Activated naive CD4-positive, alpha-beta T cell (primary cell): ENCODE measurements around the gene MAT2A.
A peak's percentile ranks its signal among the peaks of the same experiment; 100 is the strongest.
"Not testable (repeated sequence)": the region's sequence is repeated elsewhere in the genome, so short reads cannot be mapped to it uniquely, and the experiment has no call there.

Experiments
- DNase-seq, 4 experiments: peaks; one replicate each; lab custom pipeline; 2025; lab: John Stamatoyannopoulos, UW

Gene MAT2A

DNA sequence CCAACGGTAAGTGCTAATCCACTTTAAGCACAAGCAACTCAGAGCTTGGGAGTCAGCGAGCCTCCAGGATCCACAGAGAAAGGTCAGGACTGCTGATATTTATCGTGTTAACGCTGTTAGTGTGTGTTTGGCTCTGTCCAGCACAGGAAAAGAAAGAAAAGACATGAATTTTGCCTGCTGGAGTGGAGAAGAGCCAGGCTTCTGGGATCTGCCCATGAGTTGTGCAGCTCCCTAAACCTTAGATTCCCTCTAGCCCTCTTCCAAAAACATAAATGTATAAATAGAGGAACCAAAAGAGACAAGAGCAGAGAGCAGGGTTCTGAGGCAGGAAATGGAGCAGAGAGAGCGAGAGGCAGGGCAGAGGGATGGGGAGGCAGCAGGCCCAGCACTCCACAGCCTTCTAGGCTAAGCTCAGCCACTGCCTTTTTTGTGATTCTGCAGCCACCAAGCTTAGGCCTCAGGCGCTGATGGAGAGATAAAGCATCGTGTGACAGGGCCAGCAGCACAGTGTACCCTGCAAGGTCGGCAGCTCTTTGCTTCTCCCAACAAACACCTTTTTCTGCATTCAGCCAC is 14.5 kb upstream of the MAT2A start:
- no peak for DNase-seq

GRCh38 chr2:85525029-85525428 is 13.9 kb upstream of the MAT2A start:
- DNase-seq: no peak

DNA sequence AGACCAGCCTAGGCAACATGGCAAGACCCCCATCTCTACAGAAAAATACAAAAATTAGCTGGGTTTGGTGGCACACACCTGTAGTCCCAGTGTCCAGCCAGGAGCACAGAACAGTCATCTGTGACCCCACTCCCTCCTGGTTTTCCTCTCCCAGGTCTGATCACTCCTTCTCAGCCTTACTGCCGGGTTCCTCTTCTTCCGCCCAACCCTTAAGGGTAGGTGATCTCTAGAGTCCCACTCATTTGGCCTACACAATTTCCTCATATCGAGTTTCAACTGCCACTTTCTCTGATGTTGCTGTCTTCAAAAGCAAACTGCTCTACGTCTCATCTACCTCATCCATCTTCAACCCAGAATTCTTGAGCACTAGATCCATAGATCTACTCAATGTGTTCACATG is 13.4 kb upstream of the MAT2A start:
- no peak for DNase-seq

- no peak for DNase-seq
Measured at GRCh38 chr2:85527787-85528186, 11.2 kb upstream of the MAT2A start.

- no peak for DNase-seq
Measured at GRCh38 chr2:85528355-85528754, 10.6 kb upstream of the MAT2A start.

- DNase-seq: no peak
Measured at GRCh38 chr2:85529809-85530208, 9.2 kb upstream of the MAT2A start.

DNA sequence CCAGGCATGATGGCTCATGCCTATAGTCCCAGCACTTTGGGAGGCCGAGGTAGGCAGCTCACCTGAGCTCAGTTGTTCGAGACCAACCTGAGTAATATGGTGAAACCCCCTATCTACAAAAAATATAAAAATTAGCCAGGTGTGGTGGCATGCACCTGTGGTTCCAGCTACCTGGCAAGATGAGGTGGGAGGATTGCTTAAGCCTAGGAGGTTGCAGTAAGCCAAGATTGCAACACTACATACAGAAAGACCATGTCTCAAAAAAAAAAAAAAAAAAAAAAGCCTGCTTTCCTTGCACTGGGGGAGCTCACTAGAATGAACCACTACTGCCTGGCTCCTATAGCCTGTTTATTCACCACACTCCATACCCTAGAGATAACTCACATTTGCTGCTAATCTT is 7.4 kb upstream of the MAT2A start:
- no peak for DNase-seq

DNA sequence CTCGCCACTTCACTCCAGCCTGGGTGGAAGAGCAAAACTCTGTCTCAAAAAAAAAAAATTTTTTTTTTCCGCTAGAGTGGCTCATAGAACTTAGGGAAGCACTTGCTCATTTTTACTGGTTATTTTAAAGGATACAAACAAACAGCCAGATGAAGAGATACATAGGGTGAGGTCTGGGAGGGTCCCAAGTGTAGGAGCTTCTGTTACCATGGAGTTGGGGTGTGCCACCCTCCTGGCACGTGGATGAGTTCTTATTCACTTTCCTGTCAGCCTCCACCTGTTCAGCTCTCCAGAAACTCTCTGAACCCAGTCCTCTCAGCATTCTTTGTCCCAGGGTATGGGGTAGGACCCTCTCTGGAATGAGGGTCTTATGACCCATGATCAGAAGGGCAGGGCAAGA is 4.9 kb upstream of the MAT2A start:
- no peak for DNase-seq

- DNase-seq: no peak
Measured at GRCh38 chr2:85534881-85535280, 4.1 kb upstream of the MAT2A start.

DNA sequence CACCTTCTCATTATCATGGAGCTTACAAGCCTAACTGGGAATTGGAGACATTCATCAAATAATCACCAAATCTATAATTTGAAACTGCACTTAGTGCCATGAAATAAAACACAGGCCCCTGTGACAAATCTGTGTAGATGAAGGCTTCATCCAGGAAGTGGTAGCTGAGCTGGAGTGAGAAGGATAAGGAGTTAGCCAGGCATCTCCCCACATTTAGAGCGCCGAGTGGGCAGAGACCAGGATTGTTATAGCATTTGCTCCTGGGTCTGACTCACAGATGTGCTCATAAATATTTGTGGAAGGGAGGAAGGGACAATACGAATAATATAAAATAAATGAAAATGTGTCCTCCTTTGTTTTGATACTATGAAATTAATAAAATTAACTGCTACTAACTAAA is 2.5 kb upstream of the MAT2A start:
- no peak for DNase-seq

DNA sequence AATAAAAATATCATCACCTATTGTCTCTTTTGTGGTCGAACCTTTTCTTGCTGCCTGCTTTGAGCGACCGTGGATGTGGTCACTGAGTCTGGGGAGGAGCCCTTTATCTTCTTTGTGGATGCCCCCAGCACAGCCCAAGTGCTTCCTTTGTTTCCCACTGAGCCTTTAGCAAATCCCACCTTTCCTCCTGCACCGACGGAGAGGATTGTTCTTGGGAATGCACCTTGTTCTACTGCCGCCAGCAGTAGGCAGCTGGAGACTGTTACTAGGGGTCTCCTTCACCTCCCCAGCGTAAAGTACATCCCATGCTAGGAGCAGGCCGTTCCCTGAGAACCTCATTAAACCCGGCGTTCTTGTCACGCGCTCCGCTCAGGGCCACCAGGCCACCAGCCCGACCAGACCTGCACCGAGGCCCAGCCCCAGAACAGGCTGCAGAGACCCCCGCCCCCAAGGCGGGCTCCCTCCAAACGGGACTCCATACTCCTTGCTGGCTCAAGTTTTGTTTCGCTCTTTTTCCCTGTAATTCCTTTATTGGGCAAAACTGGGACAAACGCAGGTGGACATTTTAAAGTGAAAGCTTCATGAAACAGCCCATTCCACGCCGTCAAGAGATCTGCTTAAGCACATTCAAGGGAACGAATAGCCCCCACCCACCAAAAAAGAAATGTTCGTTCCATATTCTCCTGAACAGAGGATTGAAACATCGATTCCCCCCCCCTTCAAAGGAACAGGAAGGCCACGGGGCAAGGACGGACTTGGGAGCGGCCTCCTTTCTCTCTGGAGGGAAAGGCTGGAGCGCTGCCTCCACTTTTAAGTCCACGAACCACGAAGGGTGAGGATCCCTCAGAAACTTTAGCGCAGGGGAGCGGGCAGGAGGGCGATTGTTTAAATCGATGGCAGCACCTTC is 1.1 kb upstream of the MAT2A start:
- DNase-seq: no peak

- DNase-seq: peak; percentile 55 to 67 (median 58)
Measured at GRCh38 chr2:85539361-85540132, 579 bp downstream of the MAT2A start.

- no peak for DNase-seq
Measured at GRCh38 chr2:85540133-85540648, 1.2 kb downstream of the MAT2A start.

DNA sequence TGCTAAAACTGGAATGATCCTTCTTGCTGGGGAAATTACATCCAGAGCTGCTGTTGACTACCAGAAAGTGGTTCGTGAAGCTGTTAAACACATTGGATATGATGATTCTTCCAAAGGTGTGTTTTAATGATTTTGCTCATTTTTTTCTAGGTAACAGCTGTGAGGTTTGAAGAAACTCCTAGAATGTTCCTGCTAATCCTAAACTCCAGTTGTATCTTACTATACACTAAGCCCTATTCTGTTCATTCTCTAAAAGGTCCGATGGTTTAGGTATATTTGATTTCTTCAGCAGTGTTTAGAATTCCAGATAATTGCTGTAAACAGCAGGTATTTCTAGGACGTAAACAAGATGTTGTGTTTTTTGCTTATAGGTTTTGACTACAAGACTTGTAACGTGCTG is 2.3 kb downstream of the MAT2A start:
- no peak for DNase-seq

GRCh38 chr2:85541753-85542457 is 2.9 kb downstream of the MAT2A start:
- DNase-seq: no peak

DNA sequence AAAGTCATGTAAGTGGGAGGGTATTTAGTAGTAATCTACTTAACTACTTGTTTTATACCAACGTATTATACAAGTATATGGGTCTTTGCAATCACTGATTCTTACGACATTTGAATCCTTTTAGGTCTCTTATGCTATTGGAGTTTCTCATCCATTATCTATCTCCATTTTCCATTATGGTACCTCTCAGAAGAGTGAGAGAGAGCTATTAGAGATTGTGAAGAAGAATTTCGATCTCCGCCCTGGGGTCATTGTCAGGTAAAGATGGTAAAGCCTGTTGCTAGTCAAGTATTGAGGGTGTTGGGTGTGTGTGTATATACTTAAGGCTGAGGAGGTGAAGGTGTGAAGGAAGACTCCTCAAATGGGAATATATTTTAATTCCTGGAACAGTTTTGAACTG is 3.8 kb downstream of the MAT2A start:
- no peak for DNase-seq

DNA sequence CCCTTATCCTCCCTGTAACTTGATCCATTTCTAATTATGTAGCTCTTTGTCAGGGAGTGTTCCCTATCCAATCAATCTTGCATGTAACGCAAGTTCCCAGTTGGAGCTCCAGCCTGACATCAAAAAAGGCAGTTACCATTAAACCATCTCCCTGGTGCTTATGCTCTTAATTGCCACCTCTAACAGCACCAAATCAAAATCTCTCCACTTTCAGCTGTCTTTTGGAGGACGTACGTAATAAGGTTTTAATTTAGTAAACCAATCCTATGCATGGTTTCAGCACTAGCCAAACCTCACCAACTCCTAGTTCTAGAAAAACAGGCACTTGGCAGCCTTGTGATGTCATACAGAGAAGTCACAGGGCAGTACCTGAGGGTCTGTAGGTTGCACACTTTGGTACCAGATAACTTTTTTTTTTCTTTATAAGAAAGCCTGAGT is 5.3 kb downstream of the MAT2A start:
- DNase-seq: not testable (repeated sequence)

GRCh38 chr2:85544915-85545779 is 6.2 kb downstream of the MAT2A start:
- DNase-seq: not testable (repeated sequence)

DNA sequence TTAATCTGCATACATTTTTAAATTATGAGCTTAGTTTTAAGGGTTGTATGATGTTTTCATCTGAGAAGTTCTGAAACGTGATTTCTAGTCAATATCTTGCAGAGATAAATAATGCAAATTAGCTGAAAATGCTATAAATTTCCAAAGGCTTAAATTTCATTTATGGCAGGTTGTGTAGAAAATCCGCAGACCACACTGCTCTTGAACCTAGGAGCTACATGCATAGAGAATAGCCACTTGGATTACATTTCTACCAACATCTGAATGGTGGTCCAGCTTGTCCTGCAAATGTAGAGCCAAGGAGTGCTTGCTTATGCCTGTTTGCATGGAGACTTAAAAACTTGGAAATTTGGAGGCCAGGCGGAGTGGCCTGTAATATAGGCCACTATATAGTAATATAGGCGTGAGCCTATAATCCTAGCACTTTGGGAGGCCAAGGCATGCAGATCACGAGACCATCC is 6.8 kb downstream of the MAT2A start:
- no peak for DNase-seq

GRCh38 chr2:85547089-85547858 is 8.3 kb downstream of the MAT2A start:
- DNase-seq: no peak
